Kidney capillary endothelial cell (primary cell): ENCODE measurements around the gene MEG3.

Experiments used
- DNase-seq: peaks from one replicate; pipeline ENCODE4 v3.0.0-alpha.2; 2018; ENCODE audit warnings: low spot score

Gene MEG3

GRCh38 chr14:100898465-100898864 is 72.5 kb downstream of the MEG3 start:
- no peak for DNase-seq

DNA sequence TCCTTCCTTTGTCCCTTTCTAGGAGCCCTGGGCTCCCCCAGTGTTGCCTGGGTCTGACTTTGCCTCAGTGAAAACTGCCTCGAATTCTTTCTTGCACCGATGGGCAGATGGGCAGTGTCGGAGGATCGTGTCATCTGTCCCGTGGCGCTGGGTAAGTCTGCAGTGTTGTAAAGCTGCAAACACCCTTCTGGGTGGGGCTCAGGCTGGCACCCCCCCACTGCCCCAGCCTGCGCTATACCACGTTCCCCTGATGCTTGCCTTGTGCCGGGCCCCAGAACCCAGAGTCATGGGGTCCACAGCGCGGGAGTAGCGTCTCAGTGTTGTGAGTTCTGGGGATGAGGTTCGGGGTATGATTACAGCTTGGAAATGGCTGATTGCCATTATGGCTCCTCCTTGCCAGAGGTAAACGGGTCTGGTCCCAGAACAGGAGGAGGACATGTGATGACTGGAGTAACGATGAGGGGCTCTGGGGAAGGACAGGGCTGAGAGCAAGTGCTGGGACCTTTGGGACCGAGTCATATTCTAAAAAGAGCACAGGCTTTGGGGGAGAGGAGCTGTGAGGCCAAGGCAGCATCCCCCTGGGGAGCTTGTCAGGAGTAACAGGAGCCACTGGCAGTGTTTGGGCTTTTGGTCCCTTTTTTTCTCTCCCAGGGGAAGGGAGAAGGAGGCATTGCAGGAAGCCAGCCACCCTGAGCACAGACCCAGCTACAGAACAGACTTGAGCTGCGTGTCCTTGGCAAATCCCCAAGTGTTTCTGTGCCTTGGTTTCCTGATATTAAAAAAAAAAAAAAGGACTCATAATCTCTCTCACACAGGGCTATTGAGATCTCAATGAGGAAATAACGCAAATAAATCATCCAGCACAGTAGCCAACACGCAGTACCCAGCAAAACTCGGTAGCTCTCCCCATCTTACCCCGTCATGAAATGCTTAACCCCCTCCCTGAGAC is 73.3 kb downstream of the MEG3 start:
- DNase-seq = no peak

- DNase-seq = no peak
Measured at GRCh38 chr14:100899884-100900771, 74.2 kb downstream of the MEG3 start.

GRCh38 chr14:100900837-100901390 is 75.0 kb downstream of the MEG3 start:
- DNase-seq = no peak

DNA sequence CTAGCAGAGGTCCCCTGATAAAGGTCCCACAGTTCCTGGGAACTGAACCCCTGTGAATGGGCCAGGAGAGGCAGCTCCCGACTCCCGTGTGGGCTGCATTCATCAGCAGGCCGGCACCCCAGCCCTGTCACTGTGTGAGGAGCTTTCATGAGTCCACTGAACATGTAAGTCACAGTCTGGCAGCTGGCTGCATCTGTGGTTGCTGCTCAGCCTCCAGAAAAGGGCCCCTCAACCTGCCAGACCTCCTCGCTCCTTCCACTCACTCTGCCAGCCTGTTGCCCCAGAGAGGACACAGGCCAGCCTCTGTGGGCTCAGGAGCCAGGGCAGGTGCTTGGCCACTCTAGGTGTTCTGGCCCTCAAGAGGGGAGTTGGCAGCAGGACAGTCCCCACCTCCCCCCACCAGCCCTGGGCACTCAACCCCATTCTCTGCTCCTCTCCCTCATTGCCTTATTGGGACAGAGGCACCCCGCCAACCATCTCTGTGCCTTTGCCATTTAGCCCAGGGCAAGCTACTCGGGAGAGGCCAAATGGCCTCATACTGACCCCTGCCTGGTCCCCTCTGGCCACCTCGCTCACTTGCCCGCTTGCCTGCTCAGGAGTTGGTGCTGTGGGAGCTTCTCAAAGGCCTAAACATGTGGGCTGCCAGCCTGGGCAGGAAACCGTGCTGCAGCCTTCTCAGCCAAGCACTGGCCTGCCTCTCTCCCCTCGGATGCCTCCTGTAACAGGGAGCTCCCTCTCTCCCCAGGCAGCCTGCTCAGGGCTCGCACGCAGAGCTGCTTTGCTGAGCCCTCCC is 75.7 kb downstream of the MEG3 start:
- no peak for DNase-seq

GRCh38 chr14:100902295-100903133 is 76.6 kb downstream of the MEG3 start:
- DNase-seq = no peak

- no peak for DNase-seq
Measured at GRCh38 chr14:100903134-100903468, 77.2 kb downstream of the MEG3 start.

DNA sequence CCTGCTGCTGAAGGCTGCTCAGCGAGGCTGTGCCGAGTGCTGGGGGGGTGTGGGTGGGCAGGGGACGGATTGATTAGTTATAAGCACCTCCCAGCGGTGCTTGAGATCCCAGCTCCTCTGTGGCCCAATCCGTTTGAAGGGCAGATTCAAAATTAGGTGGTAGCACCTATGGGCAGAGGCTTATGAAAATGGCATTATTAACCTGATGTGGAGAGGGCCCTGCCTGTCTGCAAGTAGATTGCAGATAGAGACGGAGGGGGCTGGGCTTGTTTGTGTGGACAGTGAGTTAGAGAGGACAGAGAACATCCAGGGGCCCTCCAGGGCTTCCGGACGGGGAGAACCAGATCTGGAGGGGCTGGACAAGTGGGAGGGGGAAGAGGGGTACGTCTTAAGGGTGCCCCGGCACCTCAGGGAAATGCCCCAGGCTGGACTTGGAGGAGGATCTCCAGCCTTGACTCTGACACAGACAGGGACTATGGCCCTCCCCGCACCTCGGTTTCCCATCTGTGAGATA is 77.8 kb downstream of the MEG3 start, which contains the start of gene RTL1:
TSS of gene RTL1 (minus strand) at position 51 of the 514 bp plus-strand sequence. CDS start 18,934 bp downstream, outside the sequence.
- DNase-seq = no peak

- no peak for DNase-seq
Measured at GRCh38 chr14:100904307-100905087, 78.6 kb downstream of the MEG3 start.

DNA sequence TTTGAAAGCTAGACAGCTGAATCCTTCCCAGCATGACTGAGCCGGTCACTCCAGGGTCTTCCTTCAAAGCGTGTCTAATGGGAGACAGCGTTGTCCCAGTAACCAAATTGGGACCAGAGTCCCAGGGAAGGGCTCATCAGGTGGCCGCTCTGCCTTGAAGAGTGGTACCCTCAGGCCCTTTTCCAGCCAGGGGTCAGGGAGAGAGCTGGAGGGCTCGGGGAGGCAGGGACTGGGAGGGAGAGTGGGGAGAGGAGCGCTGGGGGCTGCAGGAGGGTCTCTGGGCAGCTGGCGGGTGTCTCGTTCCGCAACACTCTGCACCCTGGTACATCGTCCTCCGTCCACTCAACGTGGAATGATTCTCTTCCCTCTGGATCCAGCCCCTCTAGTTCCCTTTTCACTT is 79.2 kb downstream of the MEG3 start:
- no peak for DNase-seq

- DNase-seq = no peak
Measured at GRCh38 chr14:100906420-100906819, 80.5 kb downstream of the MEG3 start.

- no peak for DNase-seq
Measured at GRCh38 chr14:100907240-100907639, 81.3 kb downstream of the MEG3 start.

DNA sequence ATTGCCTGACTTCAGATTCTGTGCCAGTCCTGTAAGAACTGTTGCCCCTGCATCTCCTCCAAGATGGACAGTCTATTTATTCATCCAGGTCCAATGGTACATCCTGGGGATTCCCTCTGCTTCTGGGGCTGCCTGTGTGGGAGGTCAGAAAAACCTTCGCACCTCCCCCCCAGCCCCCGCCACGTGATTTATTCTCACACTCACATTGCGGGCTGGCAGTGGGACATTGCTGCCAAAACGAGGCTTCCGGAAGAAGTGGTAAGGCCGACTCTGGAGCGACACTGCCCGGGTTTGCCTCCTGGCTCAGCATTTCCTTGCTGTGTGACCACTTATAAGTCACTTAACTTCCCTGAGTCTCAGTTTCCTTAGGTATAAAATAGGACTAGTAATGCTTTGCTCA is 83.5 kb downstream of the MEG3 start:
- DNase-seq = no peak
